Fibroblast of the conjunctiva (primary cell): ENCODE data around the gene C2CD4B.

ENCODE experiments used
- DNase-seq: peaks from one replicate; pipeline ENCODE4 v3.0.0-alpha.2; 2010; ENCODE audit warnings: low read depth

C2CD4B gene, protein sequence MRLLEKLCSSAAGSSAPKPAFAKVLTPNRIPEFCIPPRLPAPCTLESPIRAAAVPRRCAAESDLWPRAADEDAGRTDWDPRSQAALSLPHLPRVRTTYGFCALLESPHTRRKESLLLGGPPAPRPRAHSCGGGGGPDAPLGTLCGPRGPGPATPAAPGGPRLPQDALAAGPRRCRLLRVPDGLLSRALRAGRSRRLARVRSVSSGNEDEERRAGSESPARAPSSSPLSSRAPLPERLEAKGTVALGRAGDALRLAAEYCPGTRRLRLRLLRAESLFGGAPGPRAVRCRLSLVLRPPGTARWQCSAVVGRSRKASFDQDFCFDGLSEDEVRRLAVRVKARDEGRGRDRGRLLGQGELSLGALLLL

DNA sequence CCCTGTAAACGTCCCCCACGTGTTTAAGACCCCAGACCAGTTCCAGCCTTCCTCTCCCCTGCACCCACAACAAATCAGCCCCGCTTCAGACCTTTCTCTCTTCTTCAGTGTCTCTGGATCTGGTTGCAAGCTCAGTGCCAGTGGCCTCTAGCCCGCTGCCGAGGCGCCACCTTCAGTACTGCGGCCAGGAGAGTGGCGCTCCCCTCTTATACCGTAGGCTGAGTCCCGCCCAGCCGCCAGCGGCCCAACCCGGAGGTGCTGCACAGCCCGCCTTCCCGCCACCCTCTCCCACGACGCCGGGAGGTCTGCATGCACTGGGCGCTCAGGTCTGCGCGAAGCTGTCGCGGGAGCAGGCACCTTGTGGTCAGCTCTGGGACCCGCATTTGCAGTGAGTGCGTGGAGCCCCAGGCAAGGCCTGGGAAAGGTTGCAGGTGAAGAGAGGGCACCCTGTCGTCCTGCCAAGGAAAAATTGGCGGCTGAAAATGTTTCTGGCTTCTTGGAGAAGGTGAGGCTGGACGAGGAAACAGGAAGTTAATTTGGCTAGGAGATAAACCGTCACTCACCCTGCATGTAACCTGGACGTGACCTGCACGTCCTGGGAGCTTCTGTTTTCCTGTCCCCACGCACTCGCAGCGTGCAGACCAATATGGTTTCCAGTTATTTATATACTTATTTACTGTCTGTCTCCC is at the start of gene C2CD4B:
Gene C2CD4B (minus strand): TSS at position 182 of the 689 bp plus-strand sequence. CDS start 301 bp downstream, outside the sequence.
- DNase-seq, result no peak

DNA sequence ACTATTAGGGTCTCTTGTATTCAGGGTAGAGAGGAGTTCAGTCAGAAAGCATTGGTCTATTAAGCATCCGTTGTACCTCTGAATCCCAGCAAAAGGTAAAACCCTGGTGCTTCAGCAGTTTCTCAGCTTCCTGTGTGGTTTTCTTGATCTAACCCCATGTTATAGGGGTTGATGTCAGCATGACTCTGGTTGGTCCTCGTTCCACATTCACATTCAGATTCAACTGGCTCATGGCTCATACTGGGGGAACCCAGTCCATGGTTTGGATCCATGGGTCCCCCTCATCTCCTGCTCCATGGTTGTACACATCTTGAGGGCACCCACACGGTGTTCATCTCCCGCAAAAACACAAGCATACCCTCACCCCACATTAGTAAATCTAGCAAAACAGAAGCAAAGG is 47.7 kb upstream of the C2CD4B start:
- no peak for DNase-seq

DNA sequence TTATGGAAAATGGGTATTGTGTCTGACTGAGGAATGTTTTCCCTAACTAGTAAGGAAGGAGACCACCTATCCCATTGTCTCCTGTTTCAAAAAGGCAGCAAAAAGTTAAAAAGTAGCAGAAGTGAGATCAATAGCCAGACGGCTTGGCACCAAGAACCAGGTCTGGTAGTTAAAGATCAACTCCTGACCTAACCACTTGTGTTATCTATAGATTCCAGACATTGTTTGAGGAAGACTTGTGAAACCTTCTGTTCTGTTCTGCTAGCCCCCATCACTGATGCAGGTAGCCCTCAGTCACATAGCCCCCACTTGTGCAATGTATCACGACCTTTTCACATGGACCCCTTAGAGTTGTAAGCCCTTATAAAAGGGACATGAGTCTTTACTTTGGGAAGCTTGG is 46.3 kb upstream of the C2CD4B start:
- DNase-seq, result no peak

DNA sequence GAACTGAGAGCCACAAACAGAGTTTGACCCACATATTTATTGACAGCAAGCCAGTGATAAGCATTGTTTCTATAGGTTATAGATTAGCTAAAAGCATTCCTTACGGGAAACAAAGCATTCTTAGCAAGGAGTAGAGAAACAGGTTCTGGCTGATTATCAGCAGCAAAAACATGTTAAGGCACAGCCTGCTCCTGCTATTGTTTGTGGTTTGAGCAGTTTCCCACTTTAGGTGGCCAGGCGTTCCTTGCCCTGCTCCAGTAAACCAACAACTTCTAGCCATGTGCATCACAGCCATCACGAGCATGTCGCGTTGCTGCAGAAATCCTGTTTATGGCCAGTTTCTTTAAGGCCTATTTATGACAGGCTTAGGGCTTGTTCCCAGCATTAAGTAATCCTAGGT is 44.7 kb upstream of the C2CD4B start:
- no peak for DNase-seq

DNA sequence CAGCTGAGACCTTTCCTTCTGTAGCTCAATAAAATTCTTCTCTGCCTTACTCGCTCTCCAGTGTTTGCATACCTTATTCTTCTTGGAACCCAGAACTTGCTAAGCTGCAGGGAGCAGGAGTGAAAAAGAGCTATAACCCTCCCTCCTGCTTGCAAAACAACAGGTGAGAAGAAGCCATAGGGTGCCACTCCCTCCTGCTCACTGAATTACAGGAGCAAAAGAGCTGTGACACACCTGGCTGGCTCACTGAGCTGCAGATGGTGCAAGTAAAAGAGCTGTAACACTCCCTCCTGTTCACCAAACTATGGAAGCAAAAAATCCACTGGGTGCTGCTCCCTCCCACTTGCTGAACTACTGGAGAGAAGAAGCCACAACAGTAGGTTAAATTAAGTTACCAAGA is 44.2 kb upstream of the C2CD4B start:
- DNase-seq, result no peak

DNA sequence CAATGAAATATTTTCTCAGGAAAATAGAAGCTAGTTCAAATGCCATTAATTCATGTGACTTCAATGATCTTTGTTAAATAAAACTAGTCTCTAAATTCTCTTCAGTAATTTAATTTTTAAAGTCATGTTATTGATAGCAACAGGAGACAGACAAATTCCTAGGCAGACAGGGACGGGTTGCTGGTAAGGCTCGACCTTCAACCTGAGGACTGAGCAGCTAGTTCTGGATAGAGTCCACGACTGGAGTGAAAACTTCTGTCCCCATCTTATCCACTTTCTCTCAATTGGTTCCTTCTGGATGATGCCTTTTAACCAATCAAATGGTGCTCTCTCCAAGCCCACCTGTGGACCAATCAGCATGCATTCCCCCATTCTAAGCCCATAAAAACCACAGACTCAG is 43.8 kb upstream of the C2CD4B start:
- no peak for DNase-seq

DNA sequence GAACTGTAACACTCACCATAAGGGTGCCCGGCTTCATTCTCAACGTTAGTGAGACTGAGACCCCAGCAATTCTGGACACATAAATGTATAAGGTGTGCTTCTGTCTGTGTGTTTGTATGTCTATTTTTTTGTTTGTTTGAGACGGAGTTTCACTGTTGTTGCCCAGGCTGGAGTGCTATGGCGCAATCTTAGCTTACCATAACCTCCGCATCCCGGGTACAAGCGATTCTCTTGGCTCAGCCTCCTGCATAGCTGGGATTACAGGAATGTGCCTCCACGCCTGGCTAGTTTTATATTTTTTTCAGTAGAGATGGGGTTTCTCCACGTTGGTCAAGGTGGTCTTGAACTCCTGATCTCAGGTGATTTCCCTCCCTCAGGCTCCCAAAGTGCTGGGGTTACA is 43.3 kb upstream of the C2CD4B start:
- DNase-seq, result no peak

DNA sequence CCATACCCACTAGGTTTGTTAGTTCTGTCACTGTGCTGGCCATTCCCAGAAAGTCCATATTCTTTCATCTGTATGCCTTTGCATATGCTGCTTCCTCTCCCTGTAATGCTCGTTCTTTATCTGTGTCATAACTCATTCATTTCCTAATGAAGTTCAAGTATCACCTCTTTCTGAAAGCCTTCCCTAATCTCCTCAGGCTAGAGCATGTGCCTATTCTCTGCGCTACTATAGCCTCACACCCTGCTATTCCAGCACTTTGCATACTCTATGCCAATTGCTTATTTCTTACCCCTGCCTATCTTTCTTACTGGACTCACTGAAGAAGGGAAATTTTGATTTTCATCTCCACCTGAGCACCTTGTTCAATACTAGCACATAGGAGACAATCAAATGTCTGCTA is 25.6 kb upstream of the C2CD4B start:
- DNase-seq, result no peak

DNA sequence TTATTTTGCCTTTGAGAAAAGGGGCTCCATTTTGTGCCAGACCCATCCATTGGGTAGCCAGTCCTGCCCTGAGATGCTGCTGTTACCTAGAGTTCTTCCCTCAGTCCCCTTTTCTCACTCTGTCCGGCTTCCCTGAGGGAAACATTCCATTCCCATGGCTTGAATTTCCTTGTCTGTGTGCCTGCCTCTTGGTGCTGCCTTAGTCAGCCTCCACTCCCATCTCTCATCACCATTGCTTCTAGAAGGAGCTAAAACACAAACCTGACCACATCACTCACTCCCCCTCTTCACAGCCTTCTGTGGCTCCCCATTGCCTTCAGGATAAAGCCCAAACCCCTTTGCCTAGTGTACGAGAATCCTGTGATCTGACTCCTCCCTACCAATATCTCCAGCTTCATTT is 25.2 kb upstream of the C2CD4B start:
- DNase-seq, result no peak

DNA sequence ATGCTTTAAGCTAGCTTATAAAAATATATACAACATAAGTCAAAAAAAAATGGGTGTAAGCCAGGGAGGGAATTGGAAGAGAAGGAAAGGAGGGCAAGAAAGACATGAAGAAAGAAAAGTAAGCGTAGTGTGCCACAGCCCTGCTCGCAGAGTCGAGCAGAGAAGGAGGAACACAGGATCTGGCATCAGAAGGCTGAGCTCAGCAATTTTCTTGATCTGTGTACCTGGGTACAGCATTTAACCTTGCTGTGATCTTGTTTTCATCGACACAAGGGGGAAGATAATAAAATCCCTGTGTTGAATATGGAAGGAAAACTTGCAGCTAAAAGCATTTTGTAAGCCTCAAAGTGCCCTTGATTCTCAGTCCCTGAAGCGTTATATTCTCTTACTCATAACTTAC is 23.7 kb upstream of the C2CD4B start:
- no peak for DNase-seq

DNA sequence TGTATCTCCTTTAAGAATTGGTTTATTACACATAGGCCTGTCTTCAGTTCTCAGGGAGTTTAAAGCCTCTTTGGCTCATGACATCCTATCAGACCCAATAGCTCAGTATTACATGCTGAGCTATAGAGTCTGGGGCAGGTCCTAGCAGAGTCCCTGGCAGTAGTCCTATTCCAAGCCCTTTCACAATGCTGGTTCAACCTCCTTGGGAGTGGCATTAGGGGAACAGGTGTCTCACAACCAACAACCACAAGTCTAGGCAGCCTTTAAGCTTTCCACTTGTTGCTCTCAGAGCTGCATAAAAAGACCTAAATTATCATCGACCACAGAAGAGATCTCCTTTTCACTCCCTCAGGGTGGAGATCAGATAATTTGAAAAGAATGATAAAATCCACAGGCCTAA is 22.8 kb upstream of the C2CD4B start:
- no peak for DNase-seq

DNA sequence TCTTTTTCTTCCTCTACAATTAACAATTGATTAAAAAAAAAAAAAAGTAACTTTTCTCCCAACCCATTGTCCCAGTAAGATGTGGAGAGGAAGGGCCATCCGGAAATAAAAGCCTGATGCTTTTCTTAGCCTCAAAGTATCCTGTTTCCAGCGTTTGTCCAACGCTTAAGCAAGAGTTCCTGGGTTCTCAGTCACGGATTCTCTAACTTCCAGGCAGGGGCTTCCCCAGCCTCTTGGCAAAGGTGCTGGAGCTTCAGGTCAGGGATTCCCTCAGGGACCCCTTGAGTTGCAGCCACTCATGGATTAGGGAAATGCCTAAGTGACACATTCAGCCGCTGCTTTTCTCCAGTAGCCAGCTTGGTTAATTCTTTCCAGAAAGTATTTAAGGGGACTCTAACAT is 22.3 kb upstream of the C2CD4B start:
- DNase-seq, result no peak

DNA sequence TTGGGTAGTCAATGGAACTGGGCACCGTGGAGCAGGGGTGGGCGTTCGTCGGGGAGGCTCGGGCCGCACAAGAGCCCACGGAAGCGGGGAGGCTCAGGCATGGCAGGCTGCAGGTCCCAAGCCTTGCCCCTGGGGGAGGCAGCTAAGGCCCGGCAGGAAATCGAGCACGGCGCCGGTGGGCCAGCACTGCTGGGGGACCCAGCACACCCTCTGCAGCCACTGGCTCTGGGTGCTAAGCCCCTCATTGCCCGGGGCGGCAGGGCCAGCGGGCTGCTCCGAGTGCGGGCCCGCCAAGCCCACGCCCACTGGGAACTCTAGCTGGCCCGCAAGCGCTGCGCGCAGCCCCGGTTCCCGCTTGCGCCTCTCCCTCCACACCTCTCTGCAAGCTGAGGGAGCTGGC is 21.5 kb upstream of the C2CD4B start:
- DNase-seq, result no peak

DNA sequence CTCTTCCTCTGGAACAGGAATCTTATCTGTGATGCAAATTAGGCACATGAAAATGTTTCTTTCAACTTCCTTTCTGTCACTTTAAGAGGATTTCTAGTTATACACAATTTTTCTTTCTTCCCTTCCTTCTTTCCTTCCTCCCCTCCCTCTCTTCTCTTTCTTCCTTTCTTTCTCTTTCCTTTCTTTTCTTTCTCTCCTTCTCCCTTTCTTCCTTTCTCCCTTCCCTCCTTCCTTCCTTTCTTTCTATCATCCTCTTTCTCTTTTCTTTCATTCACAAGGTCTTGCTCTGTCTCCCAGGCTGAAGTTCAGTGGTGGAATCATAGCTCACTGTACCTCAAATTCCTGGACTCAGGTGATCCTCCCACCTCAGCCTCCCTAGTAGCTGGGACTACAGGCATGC is 18.0 kb upstream of the C2CD4B start:
- DNase-seq, result no peak

DNA sequence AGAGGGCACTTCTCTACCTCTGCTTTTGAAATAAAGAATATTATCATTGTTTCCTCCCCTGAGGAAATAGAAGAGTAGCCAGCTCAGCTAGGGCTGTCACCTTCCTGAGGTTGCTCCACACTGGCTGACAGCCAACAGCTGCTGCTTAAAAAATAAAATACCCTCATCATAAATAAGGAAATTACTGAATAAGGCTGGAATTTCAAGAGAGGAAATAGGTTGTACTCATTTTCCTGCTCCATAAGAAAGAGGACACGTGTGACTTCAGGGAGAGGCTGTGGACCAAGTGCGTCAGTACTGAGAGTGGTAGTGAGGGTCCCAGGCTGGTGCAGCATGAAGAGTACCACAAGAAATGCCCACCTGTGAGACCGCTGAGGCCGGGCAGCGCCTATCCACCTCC is 8.1 kb upstream of the C2CD4B start:
- no peak for DNase-seq

DNA sequence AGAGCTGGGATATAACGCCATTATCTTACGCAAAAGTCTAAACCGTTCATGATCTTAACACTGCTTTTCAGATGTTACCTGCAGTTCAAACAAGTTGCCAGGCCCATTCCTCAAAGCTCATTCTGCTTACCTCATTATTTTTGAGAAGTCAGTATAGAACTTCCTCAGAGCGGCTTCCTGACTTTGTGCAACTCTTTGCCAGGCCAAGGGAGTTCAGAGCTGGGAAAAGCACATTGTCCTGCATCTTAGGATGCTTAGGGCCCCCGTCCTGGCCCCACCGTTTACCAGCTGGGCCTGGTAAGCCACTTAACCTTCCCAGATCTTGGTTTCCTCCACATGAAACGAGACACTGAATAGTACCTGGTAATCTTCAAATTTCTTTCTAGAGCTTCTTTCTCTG is 6.8 kb upstream of the C2CD4B start:
- DNase-seq, result no peak

DNA sequence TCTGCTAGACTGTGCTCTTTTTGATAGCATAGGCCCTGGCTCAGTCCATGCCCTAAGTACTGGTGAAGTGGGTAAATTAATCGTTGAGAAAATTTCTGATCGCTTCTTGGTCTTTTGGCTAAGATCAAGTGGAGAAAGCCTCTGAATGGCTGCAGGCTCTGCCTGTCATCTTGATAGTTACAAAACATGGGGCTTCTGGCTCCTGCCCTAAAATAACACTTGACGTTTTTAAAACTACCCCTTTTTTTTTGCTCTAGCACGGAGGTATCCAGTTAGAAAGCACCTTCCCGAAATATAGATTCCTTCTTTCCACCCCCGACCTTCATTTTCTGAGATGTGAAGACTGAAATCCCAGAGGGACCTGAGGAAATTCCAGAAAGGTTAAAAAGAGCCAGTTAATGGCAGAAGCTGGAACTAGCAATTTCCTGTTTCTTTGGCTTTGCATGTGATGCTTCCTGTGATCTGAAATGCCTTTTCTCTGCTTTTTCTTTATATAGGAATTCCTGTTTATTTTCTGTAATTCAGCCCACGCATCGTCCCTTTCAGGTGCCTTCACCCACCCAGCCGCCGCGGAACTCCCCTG is 799 bp upstream of the C2CD4B start:
- no peak for DNase-seq

DNA sequence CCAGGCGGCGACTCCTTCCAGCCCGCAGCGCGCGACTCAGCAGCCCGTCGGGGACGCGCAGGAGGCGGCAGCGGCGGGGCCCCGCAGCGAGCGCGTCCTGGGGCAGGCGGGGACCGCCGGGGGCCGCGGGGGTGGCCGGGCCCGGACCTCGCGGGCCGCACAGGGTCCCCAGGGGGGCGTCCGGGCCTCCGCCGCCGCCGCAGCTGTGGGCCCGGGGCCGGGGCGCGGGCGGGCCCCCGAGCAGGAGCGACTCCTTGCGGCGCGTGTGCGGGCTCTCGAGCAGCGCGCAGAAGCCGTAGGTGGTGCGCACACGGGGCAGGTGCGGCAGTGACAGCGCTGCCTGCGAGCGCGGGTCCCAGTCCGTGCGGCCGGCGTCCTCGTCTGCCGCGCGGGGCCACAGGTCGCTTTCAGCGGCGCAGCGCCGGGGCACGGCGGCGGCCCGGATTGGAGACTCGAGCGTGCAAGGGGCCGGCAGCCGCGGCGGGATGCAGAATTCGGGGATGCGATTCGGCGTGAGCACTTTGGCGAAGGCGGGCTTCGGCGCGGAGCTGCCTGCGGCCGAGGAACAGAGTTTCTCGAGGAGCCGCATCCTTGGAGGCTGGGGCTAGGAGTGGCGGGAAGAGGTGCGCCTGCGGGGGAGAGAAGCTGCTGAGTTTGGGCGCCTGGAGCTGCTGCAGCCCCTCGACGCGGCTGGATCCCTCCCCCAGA is 535 bp downstream of the C2CD4B start:
- DNase-seq, result no peak

DNA sequence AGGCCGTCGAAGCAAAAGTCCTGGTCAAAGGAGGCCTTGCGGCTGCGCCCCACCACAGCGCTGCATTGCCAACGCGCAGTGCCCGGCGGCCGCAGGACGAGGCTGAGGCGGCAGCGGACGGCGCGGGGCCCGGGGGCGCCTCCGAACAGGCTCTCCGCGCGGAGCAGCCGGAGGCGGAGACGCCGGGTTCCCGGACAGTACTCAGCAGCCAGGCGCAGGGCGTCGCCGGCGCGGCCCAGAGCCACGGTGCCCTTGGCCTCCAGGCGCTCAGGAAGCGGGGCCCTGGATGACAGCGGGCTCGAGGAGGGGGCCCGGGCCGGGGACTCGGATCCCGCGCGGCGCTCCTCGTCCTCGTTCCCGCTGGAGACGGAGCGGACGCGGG is 1.1 kb downstream of the C2CD4B start:
- DNase-seq, result no peak

DNA sequence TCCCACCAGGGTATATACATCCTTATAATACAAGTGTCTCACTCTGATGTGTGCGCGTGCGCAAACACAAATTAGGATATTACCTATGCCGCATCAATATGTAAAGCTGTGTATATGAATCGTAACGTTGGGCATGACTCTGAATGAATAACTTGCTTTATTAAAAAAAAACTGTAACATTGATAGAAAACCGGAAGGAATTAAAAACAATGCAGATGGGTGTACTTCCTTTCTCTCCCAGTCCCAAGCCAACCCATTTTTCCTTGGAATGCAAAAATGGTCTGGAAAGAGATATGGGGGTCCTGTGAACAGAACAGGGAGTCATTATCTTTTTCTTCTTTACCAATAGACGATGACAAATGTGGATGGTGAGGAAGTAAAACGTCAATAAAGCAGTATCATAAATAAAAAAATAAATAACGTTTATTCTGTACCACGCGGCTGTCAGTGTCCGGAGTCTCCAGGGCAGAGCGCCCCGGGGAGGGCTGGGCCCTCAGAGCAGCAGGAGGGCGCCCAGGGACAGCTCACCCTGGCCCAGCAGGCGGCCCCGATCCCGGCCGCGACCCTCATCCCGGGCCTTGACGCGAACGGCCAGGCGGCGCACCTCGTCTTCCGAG is 1.6 kb downstream of the C2CD4B start:
- DNase-seq, result no peak

DNA sequence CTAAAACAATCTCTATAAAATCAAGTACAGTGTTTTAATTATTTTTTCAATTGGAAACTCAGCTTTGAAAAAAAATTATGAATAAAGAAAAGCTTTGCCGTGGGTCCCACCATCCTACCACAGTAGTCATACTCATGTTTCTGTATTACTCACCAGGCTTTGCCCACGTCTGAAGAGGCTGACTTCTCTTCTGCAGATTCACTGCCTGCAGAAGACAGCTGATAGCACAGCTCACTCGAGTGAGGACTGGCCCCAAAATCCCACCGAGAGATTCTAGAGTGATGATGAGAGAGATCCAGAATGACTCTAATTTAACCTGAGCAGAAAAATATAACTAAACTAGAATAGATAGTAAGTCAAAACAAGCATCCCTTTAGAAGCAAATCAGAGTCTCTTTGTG is 11.9 kb downstream of the C2CD4B start:
- no peak for DNase-seq

DNA sequence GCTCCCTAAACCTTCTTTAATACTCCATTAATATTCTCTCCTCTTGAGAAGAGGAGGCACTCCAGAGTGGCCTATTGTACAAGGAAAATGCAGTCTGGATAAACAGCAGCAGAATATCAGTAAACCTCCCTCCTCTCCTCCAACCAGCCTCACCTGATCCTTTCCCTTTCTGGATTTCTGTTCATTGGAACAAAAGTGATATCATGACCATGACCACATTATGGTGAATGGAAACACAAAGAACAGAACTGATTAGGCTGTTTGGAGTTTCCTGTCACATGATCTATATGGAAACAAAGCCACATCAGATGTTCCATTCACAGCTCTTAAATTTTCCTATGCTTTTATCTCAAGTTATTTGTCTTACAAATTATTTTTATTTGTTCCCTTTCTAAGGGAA is 14.6 kb downstream of the C2CD4B start:
- DNase-seq, result no peak

DNA sequence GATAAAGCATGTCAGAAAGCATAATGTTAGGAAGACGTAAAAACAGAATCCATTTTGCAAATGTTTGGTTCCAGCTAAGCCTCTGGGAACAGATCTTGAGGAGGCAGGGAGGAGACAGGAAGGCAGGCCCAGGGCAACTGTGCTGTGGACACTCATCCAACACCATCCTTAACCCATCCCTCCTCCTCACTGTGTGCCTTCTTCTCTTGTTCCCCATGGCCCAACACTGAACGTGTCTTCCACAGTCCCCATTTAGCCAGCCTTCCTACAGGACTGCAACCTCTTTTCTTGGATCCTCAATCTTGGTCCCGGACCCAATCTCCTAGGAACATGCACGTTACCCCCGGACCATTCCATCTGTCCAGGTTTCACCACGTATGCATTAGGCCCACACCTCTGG is 15.4 kb downstream of the C2CD4B start:
- DNase-seq, result no peak
